Subcutaneous abdominal adipose tissue (tissue), 5 donors: Measurements from ENCODE around the gene MAPKBP1.

Experiments
- H3K27ac ChIP-seq: one replicate; pipeline ENCODE4 v1.7.0; 2013; ENCODE audit warnings: low read depth, mild to moderate bottlenecking, inconsistent platforms, low read length, moderate library complexity
- H3K27me3 ChIP-seq, 5 donors: one replicate each; pipeline ENCODE4 v1.7.0; 2013; ENCODE audit warnings: low read length in 5 of 5, inconsistent platforms in 1 of 5; ENCODE audit not compliant: control insufficient read depth in 5 of 5, insufficient read depth in 4 of 5
- H3K36me3 ChIP-seq, 5 donors: one replicate each; pipeline ENCODE4 v1.7.0; 2013; ENCODE audit warnings: low read length in 5 of 5; ENCODE audit not compliant: control insufficient read depth in 5 of 5, insufficient read depth in 5 of 5
- H3K4me1 ChIP-seq, 5 donors: one replicate each; pipeline ENCODE4 v1.7.0; 2013; ENCODE audit warnings: low read length in 5 of 5, mild to moderate bottlenecking in 3 of 5, moderate library complexity in 1 of 5; ENCODE audit not compliant: control insufficient read depth in 5 of 5, insufficient read depth in 5 of 5
- H3K4me3 ChIP-seq, 5 donors: one replicate each; pipeline ENCODE4 v1.7.0; 2013; ENCODE audit warnings: low read length in 5 of 5, low read depth in 1 of 5
- H3K9ac ChIP-seq, 5 donors: one replicate each; pipeline ENCODE4 v1.7.0; 2013; ENCODE audit warnings: low read length in 5 of 5, mild to moderate bottlenecking in 4 of 5, moderate library complexity in 3 of 5
- H3K9me3 ChIP-seq, 5 donors: one replicate each; pipeline ENCODE4 v1.7.0; 2013; ENCODE audit warnings: low read length in 5 of 5; ENCODE audit not compliant: control insufficient read depth in 5 of 5
- donor health status: healthy.
- donor health status: healthy.
- donor health status: healthy.
- donor health status: healthy.
- donor health status: healthy.

Gene MAPKBP1

DNA sequence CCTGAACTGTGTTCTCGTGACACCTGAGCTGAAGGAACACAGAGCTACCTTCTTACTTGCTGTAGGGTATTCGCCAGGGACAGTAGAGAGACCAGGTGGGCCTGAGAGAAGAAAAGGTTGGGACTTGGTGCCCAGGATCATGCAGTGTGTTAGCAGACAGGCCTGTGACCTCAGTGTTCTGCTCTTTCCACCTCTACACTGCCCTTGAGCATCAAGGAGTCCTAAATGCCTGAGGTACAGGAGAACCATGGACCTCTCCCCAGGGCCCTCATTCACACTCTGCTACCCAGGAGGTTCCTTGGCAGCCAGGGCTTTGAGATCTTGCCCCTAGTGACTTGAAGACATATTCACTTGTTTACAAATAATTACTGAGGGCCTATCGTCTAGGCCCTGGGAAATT lies 31.4 kb downstream of the MAPKBP1 start:
- Histone ChIP-seq H3K4me3 (no peak overlapping the region), H3K27ac (no peak overlapping the region), H3K36me3 (peaks cover 3 to 23% (median 8%) of the 10 kb centered on the region in 5 donors), H3K27me3 (no peaks in the 10 kb centered on the region), H3K4me1 (peaks cover 0 to 13% (median 0%) of the 10 kb centered on the region in 5 donors), H3K9ac (peak overlapping the region in 1 of 5 donors; percentile 44), H3K9me3 (no peaks in the 10 kb centered on the region)

GRCh38 chr15:41806291-41807181 lies 32.3 kb downstream of the MAPKBP1 start:
- Histone ChIP-seq H3K9me3 (no peaks in the 10 kb centered on the region), H3K36me3 (peaks cover 2 to 15% (median 5%) of the 10 kb centered on the region in 5 donors), H3K4me3 (no peak overlapping the region), H3K27me3 (no peaks in the 10 kb centered on the region), H3K9ac (peak overlapping the region in 1 of 5 donors; percentile 25), H3K4me1 (peaks cover 0 to 13% (median 0%) of the 10 kb centered on the region in 5 donors), H3K27ac (no peak overlapping the region)

DNA sequence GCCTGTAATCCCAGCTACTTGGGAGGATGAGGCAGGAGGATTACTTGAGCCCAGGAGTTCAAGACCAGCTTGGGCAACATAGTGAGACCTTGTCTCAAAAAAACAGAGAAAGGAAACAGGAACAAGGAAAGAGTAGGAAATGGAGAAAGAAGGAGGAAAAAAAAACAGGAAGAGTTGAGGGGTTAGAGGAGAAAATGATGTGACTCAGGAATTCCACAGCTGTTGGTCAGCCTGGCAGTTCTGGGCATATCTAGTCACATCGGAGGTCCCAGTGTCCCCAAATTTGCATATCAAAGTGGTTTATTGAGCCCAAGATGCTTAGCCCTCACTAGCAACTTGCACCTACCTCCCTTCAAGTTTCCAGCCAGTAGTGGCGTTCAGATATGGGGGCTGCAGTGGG lies 34.8 kb downstream of the MAPKBP1 start:
- no peaks in the 10 kb centered on the region for H3K9me3 ChIP-seq
- no peak overlapping the region for H3K27ac ChIP-seq
- no peaks in the 10 kb centered on the region for H3K27me3 ChIP-seq
- no peak overlapping the region for H3K9ac ChIP-seq
- no peak overlapping the region for H3K4me3 ChIP-seq
- H3K36me3 ChIP-seq = peaks cover 0 to 31% (median 25%) of the 10 kb centered on the region in 5 donors
- peaks cover 0 to 13% (median 0%) of the 10 kb centered on the region in 5 donors for H3K4me1 ChIP-seq

GRCh38 chr15:41809526-41810220 lies 35.4 kb downstream of the MAPKBP1 start:
- Histone ChIP-seq H3K4me1 (peaks cover 0 to 13% (median 0%) of the 10 kb centered on the region in 5 donors), H3K4me3 (no peak overlapping the region), H3K9ac (no peak overlapping the region), H3K27ac (no peak overlapping the region), H3K27me3 (no peaks in the 10 kb centered on the region), H3K9me3 (no peaks in the 10 kb centered on the region), H3K36me3 (peaks cover 0 to 33% (median 29%) of the 10 kb centered on the region in 5 donors)

DNA sequence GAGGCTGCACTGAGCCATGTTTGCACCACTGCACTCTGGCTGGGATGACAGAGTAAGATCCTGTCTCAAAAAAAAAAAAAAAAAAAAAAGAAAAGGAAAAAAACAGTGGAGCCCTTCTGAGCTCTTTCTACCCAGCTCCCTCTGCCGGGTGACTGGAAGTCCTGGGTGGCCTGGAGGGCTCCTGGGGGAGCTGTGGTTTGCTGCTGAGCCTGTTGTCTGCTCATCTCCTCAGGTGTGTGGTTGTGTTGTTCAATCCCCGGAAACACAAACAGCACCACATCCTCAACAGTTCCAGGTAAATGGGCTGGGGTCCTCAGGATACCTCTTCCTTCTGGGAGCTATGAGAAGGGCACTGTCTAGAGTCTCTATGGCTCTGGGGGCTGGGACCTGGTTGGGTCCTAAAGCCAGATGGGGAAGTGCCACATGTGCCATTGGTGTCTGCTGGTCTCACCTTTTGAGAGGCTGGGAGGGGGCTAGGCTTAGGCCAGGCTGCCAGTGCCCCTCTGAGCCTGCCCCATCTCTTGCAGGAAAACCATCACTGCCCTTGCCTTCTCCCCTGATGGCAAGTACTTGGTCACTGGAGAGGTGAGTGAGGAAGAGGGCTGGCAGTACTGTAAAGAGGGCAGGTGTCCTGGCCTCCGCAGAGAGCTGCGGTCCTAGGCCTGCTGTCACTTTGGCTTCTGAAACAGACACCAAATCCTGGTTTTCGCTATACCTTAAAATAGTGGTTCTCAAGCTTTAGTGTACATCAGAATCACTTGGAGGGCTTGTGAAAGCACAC lies 36.6 kb downstream of the MAPKBP1 start:
- H3K9ac ChIP-seq = no peak overlapping the region
- H3K27me3 ChIP-seq = no peaks in the 10 kb centered on the region
- H3K9me3 ChIP-seq = no peaks in the 10 kb centered on the region
- H3K4me1 ChIP-seq = peaks cover 0 to 13% (median 0%) of the 10 kb centered on the region in 5 donors
- no peak overlapping the region for H3K4me3 ChIP-seq
- no peak overlapping the region for H3K27ac ChIP-seq
- peaks cover 0 to 40% (median 35%) of the 10 kb centered on the region in 5 donors for H3K36me3 ChIP-seq

DNA sequence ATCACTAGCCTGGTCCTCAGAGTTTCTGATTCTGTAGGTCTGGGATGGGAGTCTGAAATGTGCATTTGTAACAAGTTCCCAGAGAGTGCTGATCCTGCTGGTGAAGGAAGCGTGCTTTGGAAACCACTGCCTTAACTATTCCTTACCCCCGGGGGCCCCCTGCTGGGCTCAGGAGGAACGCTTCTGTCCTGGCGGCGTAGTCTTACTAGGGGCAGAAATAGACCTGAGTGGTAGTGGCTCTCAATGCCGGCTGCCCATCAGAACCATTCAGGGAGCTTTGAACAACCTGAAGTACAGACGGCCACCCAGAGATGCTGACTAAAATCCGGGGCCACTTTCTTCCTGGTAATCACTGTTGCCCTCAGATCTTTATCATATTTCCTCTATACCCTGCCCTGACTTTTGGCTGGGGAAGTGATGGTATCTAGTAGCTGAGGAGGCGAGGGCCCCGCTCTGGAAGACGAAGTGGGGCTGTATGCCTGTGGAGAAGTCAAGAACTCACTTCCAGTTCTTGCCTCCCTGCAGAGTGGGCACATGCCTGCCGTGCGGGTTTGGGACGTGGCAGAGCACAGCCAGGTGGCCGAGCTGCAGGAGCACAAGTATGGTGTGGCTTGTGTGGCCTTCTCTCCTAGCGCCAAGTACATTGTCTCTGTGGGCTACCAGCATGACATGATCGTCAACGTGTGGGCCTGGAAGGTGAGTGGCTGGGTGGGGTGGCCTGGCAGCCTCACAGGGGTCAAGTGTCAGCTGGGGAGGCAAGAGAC lies 37.3 kb downstream of the MAPKBP1 start:
- H3K9ac ChIP-seq = no peak overlapping the region
- H3K27ac ChIP-seq = no peak overlapping the region

GRCh38 chr15:41812820-41813375 lies 38.6 kb downstream of the MAPKBP1 start:
- Histone ChIP-seq H3K27me3 (no peaks in the 10 kb centered on the region), H3K4me1 (peaks cover 0 to 13% (median 0%) of the 10 kb centered on the region in 5 donors), H3K9ac (no peak overlapping the region), H3K27ac (no peak overlapping the region), H3K36me3 (peaks cover 0 to 57% (median 50%) of the 10 kb centered on the region in 5 donors), H3K4me3 (no peak overlapping the region), H3K9me3 (no peaks in the 10 kb centered on the region)

More for the DNA sequence above, 37.3 kb downstream of the MAPKBP1 start:
- Histone ChIP-seq H3K36me3 (peaks cover 0 to 44% (median 38%) of the 10 kb centered on the region in 5 donors), H3K9me3 (no peaks in the 10 kb centered on the region), H3K27me3 (no peaks in the 10 kb centered on the region), H3K4me1 (peaks cover 0 to 13% (median 0%) of the 10 kb centered on the region in 5 donors), H3K4me3 (no peak overlapping the region)

GRCh38 chr15:41813426-41813825 lies 39.1 kb downstream of the MAPKBP1 start:
- H3K9me3 ChIP-seq = no peaks in the 10 kb centered on the region
- peaks cover 0 to 13% (median 0%) of the 10 kb centered on the region in 5 donors for H3K4me1 ChIP-seq
- H3K36me3 ChIP-seq = peaks cover 0 to 62% (median 56%) of the 10 kb centered on the region in 5 donors
- no peaks in the 10 kb centered on the region for H3K27me3 ChIP-seq
- H3K27ac ChIP-seq = no peak overlapping the region
- H3K9ac ChIP-seq = no peak overlapping the region
- no peak overlapping the region for H3K4me3 ChIP-seq

GRCh38 chr15:41814534-41814933 lies 40.2 kb downstream of the MAPKBP1 start:
- H3K27me3 ChIP-seq = no peaks in the 10 kb centered on the region
- peaks cover 0 to 72% (median 67%) of the 10 kb centered on the region in 5 donors for H3K36me3 ChIP-seq
- peaks cover 0 to 9% (median 0%) of the 10 kb centered on the region in 5 donors for H3K4me1 ChIP-seq
- H3K4me3 ChIP-seq = no peak overlapping the region
- H3K9ac ChIP-seq = no peak overlapping the region
- H3K27ac ChIP-seq = no peak overlapping the region
- H3K9me3 ChIP-seq = no peaks in the 10 kb centered on the region
